ENCODE measurements around the gene EVL.

EVL gene

DNA sequence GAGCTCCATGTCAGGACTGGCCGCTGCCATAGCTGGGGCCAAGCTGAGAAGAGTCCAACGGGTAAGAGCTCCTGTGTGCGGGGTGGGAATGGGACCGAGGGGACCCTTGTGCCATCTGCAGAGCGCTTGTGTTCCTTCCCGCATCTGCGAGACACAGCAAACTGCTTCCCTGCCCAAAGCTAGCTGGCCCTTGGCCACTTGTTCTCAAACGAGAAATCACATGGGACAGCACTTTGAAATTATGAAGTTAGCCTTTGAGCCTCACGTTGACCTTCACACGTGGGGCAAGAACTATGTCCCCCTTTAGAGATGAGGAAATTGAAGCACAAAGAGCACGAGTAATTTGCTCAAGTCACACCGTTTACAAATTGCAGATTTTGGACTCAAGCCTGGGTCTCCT is 63.5 kb downstream of the EVL start:
- DNase-seq (ENCODE audit: low read depth in 2 of 2), result no peak

DNA sequence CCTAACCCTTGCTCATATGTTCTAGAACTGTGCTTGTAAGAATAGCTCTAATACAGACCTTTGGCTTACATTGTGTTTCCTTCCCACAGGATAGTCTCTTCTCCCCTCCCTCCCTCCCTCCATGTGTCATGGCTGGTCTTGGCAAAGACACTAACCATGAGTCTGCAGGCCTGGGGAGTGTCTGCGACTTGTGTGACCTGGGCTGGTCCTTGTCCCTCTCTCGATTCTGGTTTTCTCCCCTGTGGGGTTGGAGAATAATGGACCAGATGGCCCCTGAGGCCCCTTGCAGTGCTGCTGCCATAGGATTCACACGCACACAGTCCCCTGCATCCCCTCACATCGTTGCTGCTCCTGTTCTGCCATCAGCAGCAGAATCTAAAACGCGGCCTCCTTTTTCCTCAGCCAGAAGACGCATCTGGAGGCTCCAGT is 64.0 kb downstream of the EVL start:
- no peak for DNase-seq (ENCODE audit: low read depth in 2 of 2)

DNA sequence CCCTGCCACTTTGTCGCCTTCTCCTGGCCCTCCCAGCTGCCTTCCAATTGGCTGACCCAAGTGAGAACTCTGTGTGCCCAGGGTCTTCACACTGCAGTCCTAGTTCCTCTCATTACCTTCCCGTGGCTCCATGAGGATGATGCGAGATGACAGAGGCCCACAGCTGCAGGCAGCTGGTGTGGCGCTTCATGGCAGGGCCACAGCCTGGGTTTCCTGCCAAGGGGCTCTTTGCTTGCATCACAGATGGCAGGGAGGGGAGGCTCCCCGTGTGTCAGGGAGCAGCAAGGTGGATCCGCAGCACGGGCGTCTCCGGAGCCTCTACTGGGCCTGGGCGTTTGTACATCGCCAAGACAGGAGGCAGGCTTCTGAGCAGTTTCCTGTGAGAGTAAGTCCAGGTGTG is 65.3 kb downstream of the EVL start:
- DNase-seq (ENCODE audit: low read depth in 2 of 2), result no peak

DNA sequence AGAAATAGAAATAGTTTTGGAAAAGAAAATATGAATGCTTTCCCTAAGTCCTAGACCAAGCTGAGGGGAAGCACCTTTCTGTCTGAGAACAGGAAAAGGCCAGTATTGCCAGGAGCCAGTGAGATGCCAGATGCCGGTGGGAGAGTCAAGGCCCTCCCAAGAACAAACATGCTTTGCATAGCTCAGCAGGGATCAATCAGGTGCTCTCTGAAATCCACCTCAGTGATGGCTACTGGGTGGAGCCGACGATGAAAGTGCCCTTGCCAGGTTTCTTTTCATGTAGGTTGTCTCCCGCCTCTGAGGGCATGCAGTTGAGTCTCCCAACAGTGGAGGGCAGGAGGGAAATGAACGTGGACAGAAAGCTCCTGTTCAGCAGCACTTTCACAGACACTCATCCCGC is 66.0 kb downstream of the EVL start:
- no peak for DNase-seq (ENCODE audit: low read depth in 2 of 2)

DNA sequence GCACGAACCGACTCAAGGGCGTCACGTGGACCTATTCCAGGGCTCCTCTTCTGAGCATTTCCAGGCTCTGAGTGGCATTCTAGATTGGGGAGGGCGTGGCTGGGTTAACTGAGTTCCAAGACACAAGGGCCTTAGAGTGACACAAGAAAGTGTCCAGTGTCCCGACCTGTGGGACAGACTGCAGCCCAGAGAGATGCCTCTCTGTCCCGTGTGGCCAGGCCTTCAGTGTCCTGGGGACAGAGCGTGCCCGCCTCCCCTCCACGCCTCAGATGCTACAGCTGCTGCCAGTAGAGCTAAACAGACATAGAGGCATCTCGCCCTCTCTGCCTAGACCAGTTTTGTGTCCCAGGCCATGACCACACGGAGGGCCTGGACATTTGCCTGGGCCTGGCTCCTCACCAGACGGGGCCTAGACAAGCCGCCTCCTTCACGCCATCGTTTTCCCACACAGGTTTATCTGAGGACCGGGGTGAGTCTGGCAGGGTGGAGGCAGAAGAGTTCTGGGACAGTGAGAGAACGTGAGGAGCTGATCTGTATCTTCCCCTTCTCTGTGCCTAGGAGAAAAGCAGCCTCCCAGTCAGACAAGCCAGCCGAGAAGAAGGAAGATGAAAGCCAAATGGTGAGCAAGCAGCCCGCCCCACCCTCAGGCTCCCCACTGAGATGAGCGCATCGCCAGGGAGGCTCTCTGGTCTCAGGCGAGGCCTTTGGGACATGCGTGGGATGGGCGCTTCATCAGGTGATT is 67.1 kb downstream of the EVL start:
- no peak for DNase-seq (ENCODE audit: low read depth in 2 of 2)

DNA sequence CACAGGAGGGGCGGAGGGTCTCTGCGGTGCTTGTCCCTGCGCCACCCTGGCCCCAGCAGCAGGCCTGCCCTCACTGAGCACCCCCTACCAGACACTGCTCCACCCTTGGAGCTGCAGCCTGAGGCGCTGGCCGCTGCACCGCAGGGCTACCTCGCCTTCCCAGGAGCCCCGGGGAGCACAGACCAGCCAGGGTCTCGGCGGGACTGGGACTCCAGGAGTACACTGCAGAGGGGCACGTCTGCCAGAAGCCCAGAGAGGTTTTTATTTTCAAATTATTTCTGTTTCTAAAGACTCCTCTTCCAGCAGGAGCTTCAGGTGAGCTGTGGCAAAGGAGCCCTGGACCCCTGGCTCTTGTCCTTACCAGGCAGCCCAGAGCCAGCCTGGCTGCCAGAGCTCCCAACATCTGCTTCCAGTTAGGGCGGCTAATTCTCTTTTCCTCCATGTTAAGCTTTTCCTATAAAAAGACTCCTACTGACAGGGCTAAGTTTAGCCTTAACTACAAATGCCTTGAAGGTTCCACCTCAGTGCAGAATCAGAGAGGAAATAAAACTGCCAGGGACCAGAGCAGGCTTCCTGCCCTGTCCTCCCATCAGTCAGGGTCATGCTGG is 67.8 kb downstream of the EVL start:
- peak in 1 of 2 experiments; percentile 15 for DNase-seq (ENCODE audit: low read depth in 2 of 2)

DNA sequence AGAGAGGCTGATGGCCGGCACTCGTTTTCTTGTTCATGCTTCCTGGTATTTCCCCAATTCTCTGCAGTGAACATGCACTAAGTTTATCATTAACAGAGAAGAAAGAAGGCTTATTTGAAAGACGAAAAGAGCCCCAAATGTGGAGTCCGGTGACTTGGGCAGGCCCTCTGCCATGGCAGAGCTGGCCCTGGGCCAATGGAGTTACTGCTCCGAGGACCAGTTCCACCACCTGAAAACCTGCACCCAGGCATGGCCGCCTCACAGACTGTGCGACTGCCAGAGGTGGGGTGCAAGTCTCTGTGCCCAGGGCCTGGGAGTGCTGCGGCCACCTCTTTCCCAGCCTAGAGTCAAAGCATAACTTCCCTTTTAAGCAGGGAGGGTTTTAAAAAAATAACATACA is 69.4 kb downstream of the EVL start:
- DNase-seq (ENCODE audit: low read depth in 2 of 2), result no peak

DNA sequence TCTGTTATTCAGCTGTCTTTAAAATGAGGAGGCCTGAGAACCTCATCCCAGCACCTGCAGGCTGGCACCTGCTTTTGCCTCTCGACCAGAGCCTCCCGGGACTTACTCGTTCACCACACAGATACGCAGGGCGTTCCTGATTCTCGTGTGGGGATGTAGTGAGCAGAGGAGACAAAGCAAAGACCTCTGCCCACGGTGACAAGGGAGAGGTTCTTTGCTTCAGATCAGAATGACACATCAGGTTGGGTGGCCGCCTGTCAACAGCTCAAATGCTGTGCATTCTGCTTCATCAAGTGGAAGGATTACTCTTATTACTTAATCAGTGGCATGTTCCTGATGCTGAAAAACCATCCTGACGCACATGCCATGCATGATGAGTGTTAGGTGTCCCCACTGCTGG is 69.9 kb downstream of the EVL start:
- no peak for DNase-seq (ENCODE audit: low read depth in 2 of 2)

DNA sequence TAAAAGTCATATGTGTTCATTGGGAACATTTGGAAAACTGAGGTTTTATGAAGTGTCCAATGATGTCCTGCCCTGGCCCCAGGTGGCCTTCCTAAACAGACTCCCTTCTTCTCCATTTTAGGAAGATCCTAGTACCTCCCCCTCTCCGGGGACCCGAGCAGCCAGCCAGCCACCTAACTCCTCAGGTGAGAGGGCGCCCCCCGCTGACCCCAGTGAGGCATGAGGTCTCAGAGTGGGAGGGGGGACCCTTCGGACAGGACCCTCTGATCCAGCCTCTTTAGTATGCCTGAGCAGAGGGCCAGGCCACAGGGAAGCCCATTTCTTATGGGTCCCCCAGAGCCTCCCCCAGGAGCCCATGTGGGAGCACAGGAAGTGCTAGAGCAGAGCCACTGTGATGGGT is 70.6 kb downstream of the EVL start:
- no peak for DNase-seq (ENCODE audit: low read depth in 2 of 2)

DNA sequence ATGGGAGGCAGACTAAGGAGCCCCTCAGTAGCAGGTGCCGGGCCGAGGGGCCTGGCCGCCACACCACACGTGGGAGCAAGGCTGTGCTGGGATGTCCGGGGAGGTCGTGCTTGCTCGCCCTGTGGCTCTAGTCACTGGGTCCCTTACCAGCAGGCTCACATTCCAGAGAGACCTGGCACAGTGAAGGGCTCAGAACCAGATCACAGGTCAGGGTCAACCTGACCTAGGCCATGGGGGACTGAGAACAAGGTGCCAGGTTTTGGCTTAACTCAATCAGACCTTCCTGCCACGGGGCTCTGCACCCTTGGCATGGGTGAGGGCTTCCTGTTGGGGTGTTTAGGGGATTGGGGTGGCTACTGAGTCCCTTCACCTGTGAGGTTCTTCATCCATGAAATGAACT is 72.0 kb downstream of the EVL start:
- DNase-seq (ENCODE audit: low read depth in 2 of 2), result no peak

DNA sequence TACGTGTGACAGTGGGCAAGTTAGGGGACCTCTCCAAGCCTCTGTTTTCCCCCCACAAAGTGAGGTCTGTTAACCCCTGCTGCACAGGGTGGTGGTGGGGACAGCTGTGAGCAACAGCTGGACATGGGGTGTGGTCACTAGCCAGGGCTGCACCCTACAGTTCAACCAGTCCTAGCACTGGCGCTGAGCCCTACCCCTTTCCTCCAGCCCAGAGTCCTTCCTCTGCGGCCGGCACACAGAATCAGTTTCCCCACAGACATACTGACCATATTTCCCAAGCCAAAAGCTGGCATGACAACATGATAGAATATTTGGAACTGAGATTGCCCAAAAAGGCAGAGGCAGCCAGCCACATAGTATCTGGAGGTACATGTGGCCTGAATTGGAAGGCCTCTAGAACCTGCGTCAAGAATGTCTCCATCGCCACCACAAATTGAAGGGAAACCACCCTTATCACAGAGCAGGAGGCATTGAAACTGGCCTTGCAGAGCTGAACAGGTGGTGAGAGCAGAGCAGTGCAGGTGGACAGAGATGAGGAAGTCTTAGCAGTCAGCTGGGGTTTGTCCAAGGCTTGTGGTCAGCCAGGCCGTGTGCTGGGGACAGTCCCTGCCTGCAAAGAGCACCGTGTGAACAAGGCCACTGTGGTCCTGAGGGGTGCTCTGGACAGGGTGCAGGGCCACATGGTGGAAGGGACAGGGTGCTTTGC is 73.0 kb downstream of the EVL start:
- no peak for DNase-seq (ENCODE audit: low read depth in 2 of 2)

DNA sequence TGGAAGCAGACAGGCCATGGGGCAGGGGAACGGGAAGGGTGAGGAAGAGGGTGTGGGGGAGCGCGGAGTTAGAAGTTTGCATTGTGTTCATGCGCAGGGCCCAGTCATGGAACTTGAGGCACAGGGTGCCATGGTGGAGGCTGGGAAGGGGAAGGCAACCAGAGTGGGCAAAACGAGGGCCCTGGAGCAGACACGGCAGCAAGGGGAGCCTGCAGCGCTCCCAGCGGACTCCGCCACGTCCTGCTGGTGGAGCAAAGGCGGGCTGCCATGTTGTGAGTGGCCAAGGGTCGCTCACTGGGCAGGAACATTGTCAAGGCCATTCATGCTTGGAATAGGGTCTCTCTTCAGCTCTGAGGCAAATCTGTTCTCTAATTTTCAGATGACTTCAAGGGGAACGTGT is 73.7 kb downstream of the EVL start:
- no peak for DNase-seq (ENCODE audit: low read depth in 2 of 2)

DNA sequence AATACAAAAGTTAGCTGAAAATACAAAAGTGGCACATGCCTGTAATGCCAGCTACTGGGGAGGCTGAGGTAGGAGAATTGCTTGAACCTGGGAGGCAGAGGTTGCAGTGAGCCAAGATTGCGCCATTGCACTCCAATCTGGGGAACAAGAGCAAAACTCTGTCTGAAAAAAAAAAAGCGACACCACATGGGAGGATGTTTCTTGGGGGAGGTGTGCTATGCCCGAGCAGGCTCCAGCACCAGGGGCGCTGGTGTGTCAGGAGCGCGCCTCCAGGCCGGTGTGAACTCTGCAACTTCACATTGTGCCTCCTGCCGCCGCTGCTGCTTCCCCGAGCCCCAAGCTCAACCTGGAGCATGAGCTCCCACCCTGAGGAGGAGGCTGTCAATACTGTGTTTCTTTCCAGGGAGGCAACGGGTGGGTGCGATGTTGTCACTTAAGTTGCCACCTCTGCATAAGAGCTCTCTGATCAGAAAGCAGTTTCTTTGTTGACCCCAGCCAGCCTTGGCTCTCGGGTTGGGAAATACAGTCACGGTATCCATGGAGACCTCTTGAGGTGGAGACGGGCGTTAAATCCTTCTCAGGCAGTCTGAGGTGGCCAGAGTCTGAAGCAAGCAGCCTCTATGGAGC is 75.3 kb downstream of the EVL start:
- no peak for DNase-seq (ENCODE audit: low read depth in 2 of 2)

DNA sequence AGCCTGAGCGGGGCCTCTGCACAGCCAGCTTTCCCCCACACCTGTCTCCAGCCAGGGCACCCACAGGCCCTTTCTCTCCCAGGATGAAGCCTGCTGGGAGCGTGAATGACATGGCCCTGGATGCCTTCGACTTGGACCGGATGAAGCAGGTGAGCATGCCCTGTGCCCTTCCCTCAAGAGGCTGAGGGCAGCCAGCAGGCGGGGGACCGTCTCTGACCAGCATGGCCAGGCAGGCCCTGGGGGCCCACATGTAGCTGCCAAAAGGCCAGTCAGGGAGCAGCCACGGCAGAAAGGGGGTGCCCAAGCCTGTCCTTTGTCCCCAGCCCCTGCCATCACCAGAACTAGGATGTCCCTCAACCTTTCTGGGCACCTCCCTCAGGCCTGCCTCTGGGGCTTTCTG is 75.9 kb downstream of the EVL start:
- DNase-seq (ENCODE audit: low read depth in 2 of 2), result no peak

DNA sequence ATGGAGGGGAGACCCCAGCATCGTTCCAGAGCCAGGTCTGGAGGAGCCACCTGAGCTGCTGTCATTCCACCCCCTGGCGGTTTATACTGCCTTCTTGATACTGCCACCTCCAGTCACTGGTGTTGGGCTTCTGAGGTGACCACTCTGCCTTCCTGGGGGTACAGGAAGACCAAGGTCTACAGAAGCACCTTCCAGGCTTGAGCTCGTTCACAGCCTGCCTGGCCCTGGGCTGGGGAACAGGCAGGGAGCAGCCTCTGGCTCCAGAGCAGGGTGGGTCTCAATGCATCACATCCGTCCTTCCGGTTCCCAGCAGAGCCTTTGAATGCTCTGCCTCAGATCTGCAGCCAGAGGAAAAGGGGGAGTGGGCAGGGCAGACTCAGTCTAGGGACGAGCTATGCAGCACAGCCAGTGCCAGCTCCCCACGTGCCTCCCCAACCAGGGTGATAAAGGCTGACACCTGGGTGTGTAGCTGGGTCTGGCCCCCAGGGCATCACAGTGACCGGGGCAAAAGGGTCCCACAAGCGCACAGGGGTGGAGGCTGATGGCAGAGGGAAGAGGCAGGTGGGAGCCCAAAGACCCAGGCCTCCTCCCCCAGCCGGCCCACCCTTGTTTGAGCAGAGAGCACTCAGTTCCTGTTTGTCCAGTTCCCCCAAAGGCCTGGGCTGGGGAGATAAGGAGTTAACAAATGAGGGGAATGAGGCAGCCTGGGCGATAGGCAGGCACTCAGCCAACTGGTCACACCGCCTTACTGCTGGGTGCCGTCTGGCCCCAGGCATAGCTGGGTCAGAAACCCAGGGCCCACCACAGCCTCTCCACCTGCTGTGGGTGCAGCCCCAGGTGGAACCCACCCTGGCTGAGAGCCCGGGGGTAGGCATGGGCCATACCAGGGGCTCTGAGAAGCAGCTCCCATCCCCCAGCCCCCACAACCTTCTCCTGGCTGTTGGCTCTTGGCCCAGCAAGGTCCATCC is 77.1 kb downstream of the EVL start:
- DNase-seq (ENCODE audit: low read depth in 2 of 2), result no peak

DNA sequence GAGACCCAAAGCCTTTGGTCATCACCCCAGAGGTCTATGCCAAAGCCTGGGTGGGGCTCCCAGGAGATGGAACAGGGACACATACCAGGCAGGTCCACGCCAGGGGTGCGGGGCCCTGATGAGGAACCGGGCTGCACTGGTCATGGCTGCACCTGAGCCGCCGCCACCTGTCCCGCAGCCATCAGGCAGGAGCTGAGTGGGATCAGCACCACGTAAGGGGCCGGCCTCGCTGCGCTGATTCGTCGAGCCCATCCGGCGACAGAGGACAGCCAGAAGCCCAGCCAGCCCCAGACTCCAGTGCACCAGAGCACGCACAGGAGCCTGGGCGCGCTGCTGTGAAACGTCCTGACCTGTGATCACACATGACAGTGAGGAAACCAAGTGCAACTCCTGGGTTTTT is 78.3 kb downstream of the EVL start:
- no peak for DNase-seq (ENCODE audit: low read depth in 2 of 2)

DNA sequence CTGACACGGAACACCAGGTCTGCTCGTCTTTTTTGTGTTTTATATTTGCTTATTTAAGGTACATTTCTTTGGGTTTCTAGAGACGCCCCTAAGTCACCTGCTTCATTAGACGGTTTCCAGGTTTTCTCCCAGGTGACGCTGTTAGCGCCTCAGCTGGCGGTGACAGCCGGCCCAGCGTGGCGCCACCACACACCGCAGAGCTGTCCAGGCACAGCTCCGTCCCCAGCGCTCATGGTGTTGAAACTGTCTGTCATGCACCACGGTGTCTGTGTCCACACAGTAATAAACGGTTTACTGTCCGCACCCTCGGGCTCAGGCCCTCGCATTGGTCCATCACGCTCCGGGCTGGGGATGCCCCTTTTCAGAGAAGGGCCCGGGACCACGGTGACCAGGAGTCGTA is 78.7 kb downstream of the EVL start:
- no peak for DNase-seq (ENCODE audit: low read depth in 2 of 2)

DNA sequence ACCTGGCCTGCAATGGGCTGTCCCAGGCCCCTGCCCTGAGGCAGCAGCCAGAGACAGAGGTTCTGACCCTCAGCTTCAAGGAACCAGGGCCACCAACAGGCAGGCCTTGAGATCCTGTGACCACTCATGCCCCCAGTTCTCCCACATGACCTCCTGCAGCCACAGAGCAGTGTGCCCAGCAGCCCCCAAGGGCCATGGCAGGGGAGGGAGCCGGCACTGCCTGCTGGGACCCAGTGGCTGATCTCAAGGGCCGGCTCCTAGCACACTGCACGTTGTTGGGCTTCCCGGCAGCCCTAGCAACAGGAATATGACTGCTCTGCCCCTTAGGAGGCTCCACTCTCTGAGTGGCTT is 79.4 kb downstream of the EVL start:
- DNase-seq (ENCODE audit: low read depth in 2 of 2), result no peak

DNA sequence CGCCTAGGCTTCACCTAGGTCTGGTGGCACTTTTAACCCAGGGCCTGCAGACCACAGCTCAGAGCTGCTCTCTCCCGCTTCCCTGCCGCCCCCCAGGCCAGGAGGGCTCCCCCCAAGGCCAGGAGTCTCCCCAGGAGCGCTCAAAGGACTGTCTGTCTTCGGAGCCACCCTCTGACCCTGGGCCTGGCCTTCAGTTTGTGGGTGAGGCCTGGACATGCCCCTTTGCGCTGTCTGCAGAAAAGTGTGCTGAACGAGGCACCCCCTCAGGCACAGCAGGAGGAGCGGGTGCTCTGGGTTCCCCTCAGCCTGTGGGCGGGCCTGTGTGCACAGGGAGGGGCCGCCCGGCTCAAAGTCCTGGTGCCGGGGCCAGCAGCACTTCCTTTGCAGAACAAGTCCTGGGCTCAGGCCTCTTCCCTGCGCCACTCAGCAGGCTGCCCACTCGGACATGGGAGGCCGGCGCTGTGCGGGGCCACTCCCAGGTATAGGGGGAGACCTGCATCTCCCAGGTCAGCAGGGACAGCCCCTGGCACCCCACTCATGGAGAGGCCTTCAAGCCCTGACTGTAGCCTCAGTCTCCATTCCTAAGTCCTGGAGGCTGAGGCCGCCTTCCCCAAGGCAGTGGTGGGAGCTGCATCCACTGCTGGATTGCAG is 79.9 kb downstream of the EVL start:
- no peak for DNase-seq (ENCODE audit: low read depth in 2 of 2)

DNA sequence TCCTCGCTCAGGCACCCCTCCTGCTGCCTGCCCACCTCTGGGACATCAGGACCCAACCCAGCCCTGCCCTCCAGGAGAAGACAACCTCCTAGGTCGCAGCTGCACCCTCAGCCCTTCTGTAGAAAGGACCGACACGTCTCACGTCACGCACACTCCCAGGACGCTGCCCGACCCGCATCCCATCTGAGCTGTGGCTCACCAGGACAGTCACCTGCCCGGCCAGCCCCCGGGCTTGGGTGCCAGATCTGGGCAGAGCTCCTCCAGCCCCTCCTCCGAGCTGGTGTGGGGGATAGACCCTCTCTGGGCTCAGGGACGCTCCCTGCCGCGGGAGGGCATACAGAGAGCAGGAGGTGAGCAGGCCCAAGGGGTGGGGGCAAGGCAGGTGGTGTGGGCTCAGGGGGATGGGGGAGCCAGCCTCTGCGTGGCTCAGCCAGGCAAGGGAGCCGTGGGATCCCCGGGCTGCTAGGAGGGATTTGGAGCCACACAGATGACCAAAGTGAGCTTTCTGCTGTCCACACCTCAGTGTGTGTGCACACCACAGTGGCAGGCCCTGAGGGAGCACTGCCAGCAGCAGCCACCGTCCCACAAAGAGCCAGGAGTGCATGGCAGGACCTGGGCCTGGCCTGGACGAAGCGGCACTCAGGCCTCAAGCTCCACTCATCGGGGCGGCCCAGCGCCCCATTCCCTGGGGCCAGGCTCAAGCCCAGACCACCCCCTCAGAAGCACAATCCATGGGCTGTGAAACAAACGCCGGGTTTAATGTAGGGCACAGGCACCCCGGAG is 80.7 kb downstream of the EVL start:
- no peak for DNase-seq (ENCODE audit: low read depth in 2 of 2)
